HEK293 (cell line): ENCODE results near the gene ZNF343.

Experiments
- ATF2 ChIP-seq: fragments of 450-650 bp; formaldehyde crosslinking; IDR thresholded peaks from 2 replicates; pipeline ENCODE4 v1.5.1; 2016; ENCODE audit warnings: missing biosample characterization, missing genetic modification characterization, low read depth
- CTCF ChIP-seq: fragments of 450-650 bp; formaldehyde crosslinking; IDR thresholded peaks from 2 replicates; pipeline ENCODE4 v1.5.1; 2016; ENCODE audit warnings: missing biosample characterization, missing genetic modification characterization
- PRDM10 ChIP-seq: fragments of 450-650 bp; formaldehyde crosslinking; IDR thresholded peaks from 2 replicates; pipeline ENCODE4 v1.5.1; 2016; ENCODE audit warnings: missing biosample characterization, missing genetic modification characterization
- TSHZ1 ChIP-seq: fragments of 450-650 bp; formaldehyde crosslinking; IDR thresholded peaks from 2 replicates; pipeline ENCODE4 v1.5.1; 2016; ENCODE audit warnings: missing biosample characterization, missing genetic modification characterization, borderline replicate concordance
- ZNF10 ChIP-seq: fragments of 450-650 bp; formaldehyde crosslinking; IDR thresholded peaks from 2 replicates; pipeline ENCODE4 v1.5.1; 2017; ENCODE audit warnings: missing biosample characterization, missing genetic modification characterization
- ZNF24 ChIP-seq: fragments of 450-650 bp; formaldehyde crosslinking; IDR thresholded peaks from 2 replicates; pipeline ENCODE4 v1.5.1; 2016; ENCODE audit warnings: missing biosample characterization, missing genetic modification characterization
- ZSCAN4 ChIP-seq: fragments of 450-650 bp; formaldehyde crosslinking; IDR thresholded peaks from 2 replicates; pipeline ENCODE4 v1.5.1; 2017; ENCODE audit warnings: missing biosample characterization, missing genetic modification characterization
- ZSCAN5A ChIP-seq: fragments of 450-650 bp; formaldehyde crosslinking; IDR thresholded peaks from 2 replicates; pipeline ENCODE4 v1.5.1; 2016; ENCODE audit warnings: missing biosample characterization, missing genetic modification characterization

- TF ChIP-seq ZSCAN4 (tag by site-specific recombination) = no peak
- no peak for TF ChIP-seq PRDM10
- TF ChIP-seq ZSCAN5A (tag by site-specific recombination) = no peak
- no peak for TF ChIP-seq CTCF (tag by site-specific recombination)
- no peak for TF ChIP-seq ZNF10 (tag by site-specific recombination)
- no peak for TF ChIP-seq TSHZ1
- TF ChIP-seq ATF2 = no peak
- no peak for TF ChIP-seq ZNF24 (tag by site-specific recombination)
Observed at GRCh38 chr20:2509468-2509781, 710 bp upstream of the ZNF343 start.
